HFFc6 (cell line): Measurements from ENCODE around the gene PPP1R3A. TPM values are rescaled to one million over a fixed set of nuclear protein-coding genes. Genes with fewer than 3 reads are reported as not detected.
"Not testable (repeated sequence)": the region's sequence is repeated elsewhere in the genome, so short reads cannot be mapped to it uniquely, and the experiment has no call there.

Experiments
- DNase-seq: peaks from one replicate; pipeline ENCODE4 v3.0.0-alpha.2; 2018
- H3K27ac Mint-ChIP-seq: 2 replicates; pipeline ENCODE4 v1.8.0; 2020; ENCODE audit warnings: mild to moderate bottlenecking, mixed read lengths
- H3K27me3 Mint-ChIP-seq: 2 replicates; pipeline ENCODE4 v1.8.0; 2021; ENCODE audit warnings: mild to moderate bottlenecking, moderate library complexity, mixed read lengths; ENCODE audit not compliant: insufficient read depth
- H3K36me3 Mint-ChIP-seq: 2 replicates; pipeline ENCODE4 v1.8.0; 2021; ENCODE audit warnings: low read depth, mixed read lengths
- H3K4me1 Mint-ChIP-seq: 2 replicates; pipeline ENCODE4 v1.8.0; 2020; ENCODE audit warnings: low read depth, mixed read lengths
- H3K4me3 Mint-ChIP-seq: 2 replicates; pipeline ENCODE4 v1.8.0; 2020; ENCODE audit warnings: mild to moderate bottlenecking, moderate library complexity, mixed read lengths
- H3K9me3 Mint-ChIP-seq: 2 replicates; pipeline ENCODE4 v1.8.0; 2020; ENCODE audit warnings: mild to moderate bottlenecking, mixed read lengths
- CTCF ChIP-seq: fragments of 200-600 bp; sonication (generic); IDR thresholded peaks from 2 replicates; pipeline ENCODE4 v1.5.0; 2021; ENCODE audit warnings: antibody characterized with exemption, mild to moderate bottlenecking
- total RNA-seq, 6 experiments: library from RNA; stranded (reverse); fragmentation: NEBNext Ultra II Directional; extraction: Animal tissue kit (Norgen Biotek cat#: 25700); gene quantifications; 2 replicates in 1 of 6; 3 replicates in 5 of 6; pipeline ENCODE4 v1.2.3, GENCODE V29; 2021

Gene PPP1R3A
- total RNA-seq, 6 experiments from 2014 or later, result not detected

- no peaks in the 10 kb centered on the region for H3K27me3 Mint-ChIP-seq
- H3K27ac Mint-ChIP-seq, result no peak overlapping the region
- no peak overlapping the region for H3K4me3 Mint-ChIP-seq
- no peaks in the 10 kb centered on the region for H3K36me3 Mint-ChIP-seq
- H3K9me3 Mint-ChIP-seq, result peaks cover 24% of the 10 kb centered on the region
- no peaks in the 10 kb centered on the region for H3K4me1 Mint-ChIP-seq
- TF ChIP-seq CTCF, result no peak
- no peak for DNase-seq
Observed at GRCh38 chr7:113945018-113945938, 26.5 kb upstream of the PPP1R3A start.

GRCh38 chr7:113936982-113937381 lies 18.2 kb upstream of the PPP1R3A start:
- peaks cover 51% of the 10 kb centered on the region for H3K9me3 Mint-ChIP-seq
- DNase-seq, result no peak
- TF ChIP-seq CTCF, result no peak

GRCh38 chr7:113936535-113936934 lies 17.7 kb upstream of the PPP1R3A start:
- H3K27ac Mint-ChIP-seq, result no peak overlapping the region
- no peak for DNase-seq

More at GRCh38 chr7:113936982-113937381, 18.2 kb upstream of the PPP1R3A start:
- Mint-ChIP-seq H3K4me1 (no peaks in the 10 kb centered on the region), H3K27me3 (no peaks in the 10 kb centered on the region), H3K36me3 (no peaks in the 10 kb centered on the region), H3K4me3 (no peak overlapping the region), H3K27ac (no peak overlapping the region)

GRCh38 chr7:113929389-113929788 lies 10.6 kb upstream of the PPP1R3A start:
- not testable (repeated sequence) for H3K27ac Mint-ChIP-seq, H3K4me1 Mint-ChIP-seq, H3K36me3 Mint-ChIP-seq, DNase-seq, H3K4me3 Mint-ChIP-seq, H3K27me3 Mint-ChIP-seq
- H3K9me3 Mint-ChIP-seq, result peaks cover 69% of the 10 kb centered on the region

More at GRCh38 chr7:113936535-113936934, 17.7 kb upstream of the PPP1R3A start:
- H3K27me3 Mint-ChIP-seq, result no peaks in the 10 kb centered on the region
- peaks cover 56% of the 10 kb centered on the region for H3K9me3 Mint-ChIP-seq
- no peaks in the 10 kb centered on the region for H3K4me1 Mint-ChIP-seq
- TF ChIP-seq CTCF, result no peak
- no peaks in the 10 kb centered on the region for H3K36me3 Mint-ChIP-seq
- H3K4me3 Mint-ChIP-seq, result no peak overlapping the region

- Mint-ChIP-seq H3K4me3 (no peak overlapping the region), H3K27ac (no peak overlapping the region), H3K27me3 (no peaks in the 10 kb centered on the region), H3K4me1 (no peaks in the 10 kb centered on the region), H3K9me3 (peaks cover 60% of the 10 kb centered on the region), H3K36me3 (peaks cover 6% of the 10 kb centered on the region; the same call in 1 of the 2 replicates)
- TF ChIP-seq CTCF, result no peak
- DNase-seq, result no peak
Observed at GRCh38 chr7:113928112-113928511, 9.3 kb upstream of the PPP1R3A start.

- Mint-ChIP-seq H3K4me3 (no peak overlapping the region), H3K27ac (no peak overlapping the region), H3K4me1 (no peaks in the 10 kb centered on the region), H3K27me3 (no peaks in the 10 kb centered on the region), H3K36me3 (no peaks in the 10 kb centered on the region), H3K9me3 (peaks cover 10% of the 10 kb centered on the region)
- TF ChIP-seq CTCF, result no peak
- no peak for DNase-seq
Observed at GRCh38 chr7:113922049-113922448, 3.2 kb upstream of the PPP1R3A start.
